GM19351 (cell line): Measurements from ENCODE around the gene DDX56.

Experiments
- ATAC-seq: cut with Tn5 transposase; IDR thresholded peaks from one replicate; pipeline ENCODE4 v1.9.1; 2021; ENCODE audit warnings: mild to moderate bottlenecking, moderate library complexity; ENCODE audit not compliant: unreplicated experiment

DDX56 gene

GRCh38 chr7:44537442-44537841 lies 36.3 kb downstream of the DDX56 start:
- no peak for ATAC-seq

DNA sequence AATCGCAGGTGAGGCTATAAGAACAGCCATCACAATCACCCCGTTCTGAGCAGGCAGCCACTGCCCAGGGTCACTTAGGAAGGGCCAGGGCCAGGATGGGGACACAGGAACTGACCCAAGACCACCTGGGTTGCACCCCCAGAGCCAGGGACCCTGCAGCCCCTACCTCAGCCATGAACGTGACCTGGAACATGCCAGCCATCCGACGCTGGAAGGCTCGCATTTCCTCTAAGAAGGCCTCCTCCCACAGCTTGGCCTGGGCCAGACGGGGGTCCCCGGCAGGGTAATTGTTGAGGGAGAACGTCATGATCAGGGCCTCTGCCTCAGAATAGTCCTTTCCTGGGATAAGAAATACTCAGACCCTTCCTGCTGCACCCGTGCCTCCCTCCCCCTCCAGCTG lies 37.6 kb downstream of the DDX56 start:
- no peak for ATAC-seq

DNA sequence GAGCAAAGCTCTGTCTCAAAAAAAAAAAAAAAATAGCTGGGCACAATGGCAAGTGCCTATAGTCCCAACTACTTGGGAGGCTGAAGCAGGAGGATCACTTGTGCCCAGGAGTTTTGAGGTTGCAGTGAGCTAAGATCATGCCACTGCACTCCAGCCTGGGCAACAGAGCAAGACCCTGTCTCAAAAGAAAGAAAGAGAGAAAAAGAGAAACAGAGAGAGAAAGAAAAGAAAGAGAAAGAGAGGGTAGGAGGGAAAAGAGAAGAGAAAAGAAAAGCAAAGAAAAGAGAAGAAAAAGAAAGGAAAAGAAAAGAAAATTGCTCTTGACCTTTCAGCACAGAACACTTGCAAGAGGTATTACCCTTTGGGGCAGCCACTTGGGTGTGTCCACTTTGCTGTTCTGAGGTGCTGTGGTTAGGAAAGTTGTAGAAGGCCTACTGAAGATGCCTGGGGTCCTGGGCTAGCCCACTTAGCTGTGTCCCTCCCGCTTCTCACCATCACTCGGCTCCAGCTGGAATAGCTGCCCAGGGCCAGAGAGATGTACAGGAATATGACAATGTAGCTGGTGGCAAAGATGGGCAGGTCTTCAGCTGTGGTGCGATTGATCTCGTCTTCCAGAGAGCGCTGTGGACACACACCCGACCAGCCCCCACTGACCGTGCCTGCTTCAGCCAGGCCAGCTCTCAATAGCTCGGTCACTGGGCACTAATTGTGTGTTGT lies 38.2 kb downstream of the DDX56 start:
- ATAC-seq: no peak

DNA sequence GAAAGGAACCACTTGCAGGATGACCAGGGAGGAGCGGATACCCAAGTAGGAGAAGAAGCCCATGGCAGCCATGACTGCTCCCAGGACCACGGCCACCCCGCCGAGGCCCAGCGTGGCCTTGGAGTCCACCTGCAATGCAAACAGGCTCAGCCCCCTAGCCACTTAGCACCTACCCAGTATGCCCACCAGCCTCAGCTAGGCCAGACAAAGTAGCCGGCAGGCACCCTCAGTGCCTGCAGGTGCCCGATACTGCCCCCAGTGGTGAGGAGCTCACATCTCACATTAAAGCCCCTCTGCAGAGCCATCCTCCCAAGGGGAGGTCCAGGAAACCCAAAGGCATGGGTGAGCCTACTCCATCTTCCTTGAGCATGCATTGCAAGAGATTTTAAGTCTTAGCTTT lies 39.2 kb downstream of the DDX56 start:
- peak; percentile 70 for ATAC-seq

GRCh38 chr7:44534087-44534486 lies 39.6 kb downstream of the DDX56 start:
- ATAC-seq: no peak

- no peak for ATAC-seq
Observed at GRCh38 chr7:44533301-44534055, 40.2 kb downstream of the DDX56 start.

DNA sequence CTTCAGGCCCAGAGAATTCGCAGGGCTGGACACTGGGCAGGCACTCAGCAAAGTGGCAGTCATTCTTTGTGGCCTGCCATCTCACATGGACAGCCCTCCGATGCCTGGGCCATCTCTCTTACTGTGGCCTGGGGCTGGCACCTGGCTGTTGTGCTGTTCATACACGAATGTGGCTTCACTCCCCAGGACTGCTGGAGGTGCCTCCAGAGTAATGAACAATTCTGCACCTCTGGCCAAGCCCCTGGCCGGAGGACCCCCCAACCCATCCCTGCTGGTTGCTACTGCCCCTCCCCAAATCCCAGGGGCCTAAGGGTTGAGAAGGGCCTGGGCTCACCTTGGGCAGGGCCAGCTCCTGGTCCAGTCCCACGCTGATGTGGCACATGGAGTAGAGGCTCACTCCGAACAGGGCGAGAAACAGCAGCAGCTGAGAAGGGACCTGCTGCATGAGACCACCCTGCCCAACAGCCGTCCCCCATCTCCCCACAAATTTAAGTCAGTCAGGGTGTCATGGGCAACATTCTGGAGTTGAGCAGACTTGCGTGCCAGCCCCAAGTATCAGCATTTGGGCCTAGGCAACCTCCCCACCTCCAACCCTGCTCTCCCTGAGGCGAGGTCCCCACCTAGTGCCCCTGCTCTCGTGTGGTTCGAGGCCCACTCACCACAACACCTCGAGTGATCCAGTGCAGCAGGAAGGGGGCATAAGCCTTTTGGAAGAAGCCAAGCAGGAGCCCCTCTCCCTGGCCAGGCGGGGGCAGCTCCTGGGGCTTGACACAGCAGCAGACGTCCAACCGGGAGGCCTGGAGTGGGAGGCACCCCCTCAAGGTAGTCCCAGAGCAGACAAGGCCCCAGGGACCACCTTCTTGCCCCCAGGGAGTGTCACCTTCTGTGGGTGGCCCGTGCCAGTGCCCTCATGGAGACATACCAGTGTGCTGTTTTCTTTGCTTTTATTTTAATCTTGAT lies 42.0 kb downstream of the DDX56 start:
- ATAC-seq: no peak

GRCh38 chr7:44530990-44531389 lies 42.7 kb downstream of the DDX56 start:
- no peak for ATAC-seq

GRCh38 chr7:44524811-44525388 lies 48.8 kb downstream of the DDX56 start:
- no peak for ATAC-seq

- no peak for ATAC-seq
Observed at GRCh38 chr7:44522315-44522714, 51.4 kb downstream of the DDX56 start.

GRCh38 chr7:44521347-44522095 lies 52.2 kb downstream of the DDX56 start:
- no peak for ATAC-seq

GRCh38 chr7:44520574-44520973 lies 53.1 kb downstream of the DDX56 start:
- no peak for ATAC-seq

- no peak for ATAC-seq
Observed at GRCh38 chr7:44519546-44519945, 54.2 kb downstream of the DDX56 start.

DNA sequence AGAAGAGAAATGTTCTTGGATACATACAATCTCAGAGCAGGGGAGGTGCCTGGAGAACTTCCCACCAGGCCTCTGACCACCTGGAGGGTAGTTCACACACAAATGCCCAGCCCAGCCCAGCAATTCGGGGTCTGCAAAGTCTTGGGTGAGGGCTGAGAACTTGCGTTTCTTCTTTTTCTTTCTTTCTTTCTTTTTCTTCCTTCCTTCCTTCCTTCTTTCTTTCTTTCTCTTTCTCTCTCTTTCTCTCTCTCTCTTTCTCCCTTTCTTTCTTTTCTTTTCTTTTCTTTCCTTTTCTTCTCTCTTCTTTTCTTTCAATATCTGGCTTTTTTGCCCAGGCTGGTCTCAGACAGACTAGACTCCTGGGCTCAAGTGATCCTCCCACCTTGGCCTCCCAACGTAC lies 54.9 kb downstream of the DDX56 start:
- ATAC-seq: no peak

GRCh38 chr7:44517175-44517574 lies 56.5 kb downstream of the DDX56 start:
- no peak for ATAC-seq
